HG03025 (cell line): ENCODE results near the gene SPATA16.
"Not testable (repeated sequence)": the region's sequence is repeated elsewhere in the genome, so short reads cannot be mapped to it uniquely, and the experiment has no call there.

ENCODE experiments used
- ATAC-seq: cut with Tn5 transposase; IDR thresholded peaks from one replicate; pipeline ENCODE4 v1.9.1; 2021; ENCODE audit warnings: mild to moderate bottlenecking, moderate library complexity; ENCODE audit not compliant: unreplicated experiment, low FRiP score

SPATA16 gene

GRCh38 chr3:173140986-173141385, at the start of gene SPATA16:
SPATA16 (minus strand) TSS chr3:173141235; CDS start chr3:173117731, 23,504 bp downstream.
- ATAC-seq = no peak

- not testable (repeated sequence) for ATAC-seq
Observed at GRCh38 chr3:173183022-173183421, 42.0 kb upstream of the SPATA16 start.

GRCh38 chr3:173173652-173174051, 32.6 kb upstream of the SPATA16 start:
- ATAC-seq = no peak

GRCh38 chr3:173159139-173159538, 18.1 kb upstream of the SPATA16 start:
- not testable (repeated sequence) for ATAC-seq

- not testable (repeated sequence) for ATAC-seq
Observed at GRCh38 chr3:173156533-173156932, 15.5 kb upstream of the SPATA16 start.

GRCh38 chr3:173153631-173154030, 12.6 kb upstream of the SPATA16 start:
- no peak for ATAC-seq

GRCh38 chr3:173139420-173139819, 1.6 kb downstream of the SPATA16 start:
- no peak for ATAC-seq

- no peak for ATAC-seq
Observed at GRCh38 chr3:173138026-173138425, 3.0 kb downstream of the SPATA16 start.

GRCh38 chr3:173135059-173135458, 6.0 kb downstream of the SPATA16 start:
- no peak for ATAC-seq

- no peak for ATAC-seq
Observed at GRCh38 chr3:173128633-173129032, 12.4 kb downstream of the SPATA16 start.

GRCh38 chr3:173111321-173111720, 29.7 kb downstream of the SPATA16 start:
- no peak for ATAC-seq

GRCh38 chr3:173109143-173109542, 31.9 kb downstream of the SPATA16 start:
- ATAC-seq = no peak

GRCh38 chr3:173103469-173103868, 37.6 kb downstream of the SPATA16 start:
- no peak for ATAC-seq

GRCh38 chr3:173098959-173099358, 42.1 kb downstream of the SPATA16 start:
- ATAC-seq = no peak

GRCh38 chr3:173096994-173097785, 43.8 kb downstream of the SPATA16 start:
- ATAC-seq = no peak

- no peak for ATAC-seq
Observed at GRCh38 chr3:173096140-173096539, 44.9 kb downstream of the SPATA16 start.

- ATAC-seq = no peak
Observed at GRCh38 chr3:173092038-173092437, 49.0 kb downstream of the SPATA16 start.

GRCh38 chr3:173090492-173090891, 50.5 kb downstream of the SPATA16 start:
- ATAC-seq = no peak

GRCh38 chr3:173089283-173089682, 51.8 kb downstream of the SPATA16 start:
- ATAC-seq = no peak

- ATAC-seq = no peak
Observed at GRCh38 chr3:173078525-173078924, 62.5 kb downstream of the SPATA16 start.

GRCh38 chr3:173066044-173067004, 74.7 kb downstream of the SPATA16 start:
- ATAC-seq = no peak
